ENCODE results near the gene CEPT1.

Gene CEPT1

GRCh38 chr1:111227851-111228747 is 88.1 kb downstream of the CEPT1 start:
- TF ChIP-seq USF1 (IDR thresholded peaks at IDR 0.05): no peak
- no peak for TF ChIP-seq RAD21 (IDR thresholded peaks at IDR 0.05; ENCODE audit: low read depth)
- no peak for TF ChIP-seq MAX (IDR thresholded peaks at IDR 0.05)
- TF ChIP-seq REST (IDR thresholded peaks at IDR 0.05; ENCODE audit: low read depth): no peak
- TF ChIP-seq TCF12 (IDR thresholded peaks at IDR 0.05; ENCODE audit: low read depth): no peak
- no peak for TF ChIP-seq FOXM1 (IDR thresholded peaks at IDR 0.05; ENCODE audit: borderline replicate concordance, low read depth)
- no peak for TF ChIP-seq CREB1 (IDR thresholded peaks at IDR 0.05; ENCODE audit: low read depth)
- no peak for TF ChIP-seq NFIC (IDR thresholded peaks at IDR 0.05)
- TF ChIP-seq EGR1 (IDR thresholded peaks at IDR 0.05): no peak
- no peak for TF ChIP-seq CEBPB (IDR thresholded peaks at IDR 0.05)
- TF ChIP-seq EP300 (IDR thresholded peaks at IDR 0.05; ENCODE audit: borderline replicate concordance): no peak
- no peak for TF ChIP-seq TEAD4 (IDR thresholded peaks at IDR 0.05)
- no peak for TF ChIP-seq TAF1 (IDR thresholded peaks at IDR 0.05; ENCODE audit: low read depth)
- no peak for TF ChIP-seq YY1 (IDR thresholded peaks at IDR 0.05; ENCODE audit: low read depth)

- TF ChIP-seq MAX (IDR thresholded peaks at IDR 0.05): no peak
- TF ChIP-seq CREB1 (IDR thresholded peaks at IDR 0.05; ENCODE audit: low read depth): no peak
- TF ChIP-seq YY1 (IDR thresholded peaks at IDR 0.05; ENCODE audit: low read depth): no peak
- no peak for TF ChIP-seq NFIC (IDR thresholded peaks at IDR 0.05)
- TF ChIP-seq ZBTB7A (IDR thresholded peaks at IDR 0.05; ENCODE audit: low read depth): no peak
- TF ChIP-seq TEAD4 (IDR thresholded peaks at IDR 0.05): no peak
- no peak for TF ChIP-seq EP300 (IDR thresholded peaks at IDR 0.05; ENCODE audit: borderline replicate concordance)
- no peak for TF ChIP-seq FOXM1 (IDR thresholded peaks at IDR 0.05; ENCODE audit: borderline replicate concordance, low read depth)
- no peak for TF ChIP-seq TCF12 (IDR thresholded peaks at IDR 0.05; ENCODE audit: low read depth)
- no peak for TF ChIP-seq USF1 (IDR thresholded peaks at IDR 0.05)
- no peak for TF ChIP-seq RAD21 (IDR thresholded peaks at IDR 0.05; ENCODE audit: low read depth)
- TF ChIP-seq CEBPB (IDR thresholded peaks at IDR 0.05): no peak
- no peak for TF ChIP-seq TAF1 (IDR thresholded peaks at IDR 0.05; ENCODE audit: low read depth)
- TF ChIP-seq REST (IDR thresholded peaks at IDR 0.05; ENCODE audit: low read depth): no peak
Measured at GRCh38 chr1:111228748-111229126, 88.7 kb downstream of the CEPT1 start.

- no peak for TF ChIP-seq TAF1 (IDR thresholded peaks at IDR 0.05; ENCODE audit: low read depth)
Measured at GRCh38 chr1:111232134-111232533, 92.1 kb downstream of the CEPT1 start.

GRCh38 chr1:111234258-111234657 is 94.2 kb downstream of the CEPT1 start:
- no peak for TF ChIP-seq REST (IDR thresholded peaks at IDR 0.05; ENCODE audit: low read depth)
- TF ChIP-seq FOXM1 (IDR thresholded peaks at IDR 0.05; ENCODE audit: borderline replicate concordance, low read depth): no peak
- TF ChIP-seq TAF1 (IDR thresholded peaks at IDR 0.05; ENCODE audit: low read depth): no peak
- no peak for TF ChIP-seq ZBTB7A (IDR thresholded peaks at IDR 0.05; ENCODE audit: low read depth)
- no peak for TF ChIP-seq MAX (IDR thresholded peaks at IDR 0.05)
- TF ChIP-seq EP300 (IDR thresholded peaks at IDR 0.05; ENCODE audit: borderline replicate concordance): no peak
- TF ChIP-seq EGR1 (IDR thresholded peaks at IDR 0.05): no peak
- TF ChIP-seq RAD21 (IDR thresholded peaks at IDR 0.05; ENCODE audit: low read depth): no peak
- TF ChIP-seq USF1 (IDR thresholded peaks at IDR 0.05): no peak
